ENCODE data around the gene DCAKD.
A peak's percentile ranks its signal among the peaks of the same experiment; 100 is the strongest.

The DCAKD gene

DNA sequence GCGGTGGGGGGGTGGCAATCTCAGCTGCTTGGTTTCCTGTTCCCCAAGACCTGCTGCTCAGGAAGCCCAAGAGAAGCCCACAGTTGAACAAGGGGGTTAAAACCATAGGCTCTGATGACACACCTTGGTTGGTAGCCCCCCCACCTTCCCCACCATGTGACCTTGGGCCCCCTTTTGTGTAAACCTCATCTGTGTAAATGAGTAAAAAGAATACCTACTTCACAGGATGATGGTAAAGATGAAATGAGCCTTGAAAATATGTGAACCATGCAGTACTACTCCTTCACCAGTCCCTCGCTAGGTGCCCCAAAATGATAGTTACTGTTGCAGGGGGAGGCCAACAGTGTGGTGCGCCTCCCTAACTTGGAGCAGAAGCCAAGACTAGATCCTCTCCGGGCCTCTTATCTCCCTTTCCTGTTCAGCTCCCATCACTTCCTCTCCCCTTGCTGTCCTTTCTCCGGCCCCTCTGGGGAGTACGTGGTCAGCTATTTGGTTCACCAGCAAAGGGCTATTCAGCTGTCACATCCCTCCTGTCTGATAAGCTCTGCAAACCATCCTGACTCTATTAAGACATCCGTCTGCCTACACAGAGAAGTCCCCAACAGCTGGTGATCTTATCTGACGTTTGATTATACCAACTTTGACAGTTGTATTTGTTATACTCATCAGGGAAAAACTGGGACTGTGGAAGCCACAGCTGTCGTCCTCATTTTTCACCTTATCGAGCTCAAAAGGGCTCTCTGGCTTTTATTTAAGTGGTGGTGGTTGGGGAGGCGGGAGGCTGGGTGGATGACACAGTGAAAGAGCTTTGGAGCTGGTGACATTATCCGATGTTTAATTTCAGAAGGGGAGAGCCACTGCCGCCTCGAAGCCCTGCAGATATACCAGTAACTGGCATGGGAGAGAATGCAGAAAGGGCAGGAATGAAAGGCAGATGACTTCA lies 19.9 kb downstream of the DCAKD start:
- H3K27ac ChIP-seq (ENCODE audit: low read depth in 2 of 2, low read length in 2 of 2): no peak overlapping the region
- peaks cover 28 to 43% of the 10 kb centered on the region in 2 donors for H3K36me3 ChIP-seq (ENCODE audit: control insufficient read depth in 2 of 2, insufficient read depth in 2 of 2, low read length in 2 of 2)
- H3K4me3 ChIP-seq (ENCODE audit: low read length in 2 of 2): no peak overlapping the region
- no peaks in the 10 kb centered on the region for H3K27me3 ChIP-seq (ENCODE audit: control insufficient read depth in 2 of 2, insufficient read depth in 2 of 2, low read length in 2 of 2)
- no peaks in the 10 kb centered on the region for H3K9me3 ChIP-seq (ENCODE audit: control insufficient read depth in 2 of 2, low read length in 2 of 2)
- H3K9ac ChIP-seq (ENCODE audit: low read depth in 1 of 2, low read length in 2 of 2): no peak overlapping the region
- peaks cover 7 to 8% of the 10 kb centered on the region in 2 donors for H3K4me1 ChIP-seq (ENCODE audit: control insufficient read depth in 2 of 2, insufficient read depth in 2 of 2, low read length in 2 of 2)

- no peak overlapping the region for H3K9ac ChIP-seq (ENCODE audit: low read depth in 1 of 2, low read length in 2 of 2)
- peaks cover 28 to 43% of the 10 kb centered on the region in 2 donors for H3K36me3 ChIP-seq (ENCODE audit: control insufficient read depth in 2 of 2, insufficient read depth in 2 of 2, low read length in 2 of 2)
- H3K9me3 ChIP-seq (ENCODE audit: control insufficient read depth in 2 of 2, low read length in 2 of 2): no peaks in the 10 kb centered on the region
- H3K4me1 ChIP-seq (ENCODE audit: control insufficient read depth in 2 of 2, insufficient read depth in 2 of 2, low read length in 2 of 2): peaks cover 3 to 5% of the 10 kb centered on the region in 2 donors
- H3K27me3 ChIP-seq (ENCODE audit: control insufficient read depth in 2 of 2, insufficient read depth in 2 of 2, low read length in 2 of 2): no peaks in the 10 kb centered on the region
- no peak overlapping the region for H3K4me3 ChIP-seq (ENCODE audit: low read length in 2 of 2)
- H3K27ac ChIP-seq (ENCODE audit: low read depth in 2 of 2, low read length in 2 of 2): no peak overlapping the region
Observed at GRCh38 chr17:45030733-45031132, 20.7 kb downstream of the DCAKD start.

GRCh38 chr17:45029758-45030423 lies 21.5 kb downstream of the DCAKD start:
- no peak overlapping the region for H3K4me3 ChIP-seq (ENCODE audit: low read length in 2 of 2)
- H3K9me3 ChIP-seq (ENCODE audit: control insufficient read depth in 2 of 2, low read length in 2 of 2): no peaks in the 10 kb centered on the region
- peaks cover 28 to 43% of the 10 kb centered on the region in 2 donors for H3K36me3 ChIP-seq (ENCODE audit: control insufficient read depth in 2 of 2, insufficient read depth in 2 of 2, low read length in 2 of 2)
- H3K9ac ChIP-seq (ENCODE audit: low read depth in 1 of 2, low read length in 2 of 2): no peak overlapping the region
- no peaks in the 10 kb centered on the region for H3K4me1 ChIP-seq (ENCODE audit: control insufficient read depth in 2 of 2, insufficient read depth in 2 of 2, low read length in 2 of 2)
- no peaks in the 10 kb centered on the region for H3K27me3 ChIP-seq (ENCODE audit: control insufficient read depth in 2 of 2, insufficient read depth in 2 of 2, low read length in 2 of 2)
- H3K27ac ChIP-seq (ENCODE audit: low read depth in 2 of 2, low read length in 2 of 2): no peak overlapping the region

GRCh38 chr17:45029096-45029495 lies 22.3 kb downstream of the DCAKD start:
- Histone ChIP-seq H3K9ac (ENCODE audit: low read depth in 1 of 2, low read length in 2 of 2) (no peak overlapping the region), H3K4me1 (ENCODE audit: control insufficient read depth in 2 of 2, insufficient read depth in 2 of 2, low read length in 2 of 2) (no peaks in the 10 kb centered on the region), H3K4me3 (ENCODE audit: low read length in 2 of 2) (no peak overlapping the region), H3K9me3 (ENCODE audit: control insufficient read depth in 2 of 2, low read length in 2 of 2) (no peaks in the 10 kb centered on the region), H3K27ac (ENCODE audit: low read depth in 2 of 2, low read length in 2 of 2) (no peak overlapping the region), H3K36me3 (ENCODE audit: control insufficient read depth in 2 of 2, insufficient read depth in 2 of 2, low read length in 2 of 2) (peaks cover 33 to 43% of the 10 kb centered on the region in 2 donors), H3K27me3 (ENCODE audit: control insufficient read depth in 2 of 2, insufficient read depth in 2 of 2, low read length in 2 of 2) (no peaks in the 10 kb centered on the region)

- Histone ChIP-seq H3K9ac (ENCODE audit: low read depth in 1 of 2, low read length in 2 of 2) (no peak overlapping the region), H3K4me3 (ENCODE audit: low read length in 2 of 2) (no peak overlapping the region), H3K27ac (ENCODE audit: low read depth in 2 of 2, low read length in 2 of 2) (no peak overlapping the region), H3K27me3 (ENCODE audit: control insufficient read depth in 2 of 2, insufficient read depth in 2 of 2, low read length in 2 of 2) (peaks cover 0 to 5% of the 10 kb centered on the region in 2 donors), H3K36me3 (ENCODE audit: control insufficient read depth in 2 of 2, insufficient read depth in 2 of 2, low read length in 2 of 2) (peaks cover 5 to 12% of the 10 kb centered on the region in 2 donors), H3K9me3 (ENCODE audit: control insufficient read depth in 2 of 2, low read length in 2 of 2) (no peaks in the 10 kb centered on the region), H3K4me1 (ENCODE audit: control insufficient read depth in 2 of 2, insufficient read depth in 2 of 2, low read length in 2 of 2) (peaks cover 20 to 24% of the 10 kb centered on the region in 2 donors)
Observed at GRCh38 chr17:45022655-45023339, 28.6 kb downstream of the DCAKD start.

GRCh38 chr17:45022288-45022648 lies 29.2 kb downstream of the DCAKD start:
- peak overlapping the region in 1 of 2 donors; percentile 20 for H3K4me3 ChIP-seq (ENCODE audit: low read length in 2 of 2)
- peak overlapping the region in 1 of 2 donors; percentile 77 for H3K9ac ChIP-seq (ENCODE audit: low read depth in 1 of 2, low read length in 2 of 2)
- peaks cover 5 to 12% of the 10 kb centered on the region in 2 donors for H3K36me3 ChIP-seq (ENCODE audit: control insufficient read depth in 2 of 2, insufficient read depth in 2 of 2, low read length in 2 of 2)
- no peaks in the 10 kb centered on the region for H3K9me3 ChIP-seq (ENCODE audit: control insufficient read depth in 2 of 2, low read length in 2 of 2)
- H3K4me1 ChIP-seq (ENCODE audit: control insufficient read depth in 2 of 2, insufficient read depth in 2 of 2, low read length in 2 of 2): peaks cover 20 to 24% of the 10 kb centered on the region in 2 donors
- peaks cover 0 to 5% of the 10 kb centered on the region in 2 donors for H3K27me3 ChIP-seq (ENCODE audit: control insufficient read depth in 2 of 2, insufficient read depth in 2 of 2, low read length in 2 of 2)
- peak overlapping the region in 1 of 2 donors; percentile 79 for H3K27ac ChIP-seq (ENCODE audit: low read depth in 2 of 2, low read length in 2 of 2)

GRCh38 chr17:45021607-45022287 lies 29.7 kb downstream of the DCAKD start:
- H3K9ac ChIP-seq (ENCODE audit: low read depth in 1 of 2, low read length in 2 of 2): peak overlapping the region; percentile 56 to 77
- H3K27ac ChIP-seq (ENCODE audit: low read depth in 2 of 2, low read length in 2 of 2): peak overlapping the region; percentile 66 to 79
- H3K27me3 ChIP-seq (ENCODE audit: control insufficient read depth in 2 of 2, insufficient read depth in 2 of 2, low read length in 2 of 2): peaks cover 0 to 5% of the 10 kb centered on the region in 2 donors
- H3K4me1 ChIP-seq (ENCODE audit: control insufficient read depth in 2 of 2, insufficient read depth in 2 of 2, low read length in 2 of 2): peaks cover 20 to 24% of the 10 kb centered on the region in 2 donors
- H3K4me3 ChIP-seq (ENCODE audit: low read length in 2 of 2): peak overlapping the region; percentile 65 to 66
- no peaks in the 10 kb centered on the region for H3K9me3 ChIP-seq (ENCODE audit: control insufficient read depth in 2 of 2, low read length in 2 of 2)
- peaks cover 5 to 10% of the 10 kb centered on the region in 2 donors for H3K36me3 ChIP-seq (ENCODE audit: control insufficient read depth in 2 of 2, insufficient read depth in 2 of 2, low read length in 2 of 2)

GRCh38 chr17:45020354-45021138 lies 30.9 kb downstream of the DCAKD start:
- Histone ChIP-seq H3K4me3 (ENCODE audit: low read length in 2 of 2) (no peak overlapping the region), H3K9ac (ENCODE audit: low read depth in 1 of 2, low read length in 2 of 2) (peak overlapping the region in 1 of 2 donors; percentile 18)

More at GRCh38 chr17:45020354-45021138, 30.9 kb downstream of the DCAKD start:
- Histone ChIP-seq H3K4me1 (ENCODE audit: control insufficient read depth in 2 of 2, insufficient read depth in 2 of 2, low read length in 2 of 2) (peaks cover 20 to 24% of the 10 kb centered on the region in 2 donors), H3K9me3 (ENCODE audit: control insufficient read depth in 2 of 2, low read length in 2 of 2) (no peaks in the 10 kb centered on the region), H3K27me3 (ENCODE audit: control insufficient read depth in 2 of 2, insufficient read depth in 2 of 2, low read length in 2 of 2) (peaks cover 0 to 5% of the 10 kb centered on the region in 2 donors), H3K27ac (ENCODE audit: low read depth in 2 of 2, low read length in 2 of 2) (no peak overlapping the region), H3K36me3 (ENCODE audit: control insufficient read depth in 2 of 2, insufficient read depth in 2 of 2, low read length in 2 of 2) (peaks cover 5 to 10% of the 10 kb centered on the region in 2 donors)
